HCT116 (cell line): ENCODE results near the gene MAPK1IP1L. TPM values are rescaled to one million over a fixed set of nuclear protein-coding genes. Genes with fewer than 3 reads are reported as not detected.

Experiments
- ATAC-seq: fragments of 200-7000 bp; cut with Tn5 transposase; 2 replicates; pipeline ENCODE4 v1.9.1; 2020; ENCODE audit warnings: mild to moderate bottlenecking, moderate library complexity
- BruUV-seq: library from RNA; stranded (reverse); fragments of 400-500 nt; replicated peaks from 2 replicates; lab custom pipeline; 2021; lab: Mats Ljungman, UMichigan
- CTCF ChIA-PET: fragments of 300-600 bp; sonication (Branson Sonifier 250); formaldehyde crosslinking; loops from one replicate; lab custom pipeline; 2021; ENCODE audit warnings: antibody characterized with exemption; lab: Charles Lee
- POLR2A ChIA-PET: fragments of 300-600, 350-600 bp; sonication (Branson Sonifier 250); formaldehyde crosslinking; loops from one replicate; lab custom pipeline; 2021; ENCODE audit warnings: antibody characterized with exemption; lab: Charles Lee
- RAD21 ChIA-PET, 2 experiments: fragments of 300-600 bp; sonication (Branson Sonifier 250); formaldehyde crosslinking; loops; one replicate each; lab custom pipeline; 2023; ENCODE audit warnings: low total read pairs in 2 of 2; ENCODE audit not compliant: uncharacterized antibody in 2 of 2, unreplicated experiment in 2 of 2, low non-redundant PET in 1 of 2; lab: Charles Lee
- DNase-seq: peaks from one replicate; pipeline ENCODE4 v3.0.0-alpha.2; 2010; ENCODE audit warnings: low read depth, low spot score
- H2AFZ ChIP-seq: fragments of 200-600 bp; shearing (Covaris generic), sonication (generic); 2 replicates; pipeline ENCODE4 v1.6.1; 2017; ENCODE audit warnings: low read depth, mixed run types, mixed read lengths, antibody characterized with exemption, low read length; ENCODE audit not compliant: poor library complexity, severe bottlenecking
- H3K27ac ChIP-seq: 2 replicates; pipeline ENCODE4 v1.5.1; 2012; ENCODE audit warnings: low read depth, low read length
- H3K27me3 ChIP-seq: fragments of 200-600 bp; sonication (generic); 2 replicates; pipeline ENCODE4 v1.6.1; 2016; ENCODE audit warnings: mixed run types, low read length, mixed read lengths; ENCODE audit not compliant: insufficient read depth
- H3K36me3 ChIP-seq, 2 experiments: fragments of 200-500 bp in 1 of 2; fragments of 200-600 bp in 1 of 2; sonication (Bioruptor generic) in 1 of 2; sonication (generic) in 1 of 2; 2 replicates each; pipeline versions ENCODE4 v1.5.1 to v1.6.1; 2014 to 2016; ENCODE audit warnings: low read length in 2 of 2, inconsistent platforms in 1 of 2, mixed read lengths in 1 of 2, mixed run types in 1 of 2; ENCODE audit not compliant: insufficient read depth in 2 of 2, control insufficient read depth in 1 of 2
- H3K4me1 ChIP-seq, 2 experiments: fragments of 200-600 bp in 1 of 2; sonication (generic) in 1 of 2; 2 replicates each; pipeline versions ENCODE4 v1.5.1 to v1.6.1; 2012 to 2017; ENCODE audit warnings: low read length in 2 of 2, inconsistent platforms in 1 of 2, mild to moderate bottlenecking in 1 of 2, mixed read lengths in 1 of 2, mixed run types in 1 of 2, moderate library complexity in 1 of 2; ENCODE audit not compliant: insufficient read depth in 2 of 2, control insufficient read depth in 1 of 2
- H3K4me2 ChIP-seq: fragments of 200-600 bp; sonication (generic); 2 replicates; pipeline ENCODE4 v1.6.1; 2017; ENCODE audit warnings: mixed run types, low read length, mixed read lengths
- H3K4me3 ChIP-seq, 2 experiments: fragments of 200-600 bp in 1 of 2; sonication (generic) in 1 of 2; replicated peaks in 1 of 2; 2 replicates each; pipeline ENCODE4 v1.5.1; 2011 to 2016; ENCODE audit warnings: low read length in 2 of 2, control low read depth in 1 of 2, low read depth in 1 of 2, mild to moderate bottlenecking in 1 of 2, mixed read lengths in 1 of 2, mixed run types in 1 of 2
- H3K79me2 ChIP-seq: fragments of 200-600 bp; sonication (generic); 2 replicates; pipeline ENCODE4 v1.6.1; 2017; ENCODE audit warnings: mild to moderate bottlenecking, mixed run types, low read length, moderate library complexity, mixed read lengths; ENCODE audit not compliant: insufficient read depth
- H3K9ac ChIP-seq: fragments of 200-600 bp; sonication (generic); 2 replicates; pipeline ENCODE4 v1.6.1; 2016; ENCODE audit warnings: low read length, mixed read lengths
- H3K9me2 ChIP-seq: fragments of 200-600 bp; sonication (generic), shearing (Covaris generic); 2 replicates; pipeline ENCODE4 v1.6.1; 2017; ENCODE audit warnings: mixed run types, mild to moderate bottlenecking, moderate library complexity; ENCODE audit not compliant: insufficient read depth
- H3K9me3 ChIP-seq, 2 experiments: fragments of 200-500 bp in 1 of 2; fragments of 200-600 bp in 1 of 2; sonication (Bioruptor generic) in 1 of 2; sonication (generic) in 1 of 2; 2 replicates each; pipeline ENCODE4 v1.6.1; 2014 to 2017; ENCODE audit warnings: low read length in 2 of 2, mixed read lengths in 2 of 2, inconsistent platforms in 1 of 2, low read depth in 1 of 2, mild to moderate bottlenecking in 1 of 2, mixed run types in 1 of 2, moderate library complexity in 1 of 2; ENCODE audit not compliant: control insufficient read depth in 1 of 2, insufficient read depth in 1 of 2
- H4K20me1 ChIP-seq: fragments of 200-600 bp; sonication (generic), shearing (Covaris generic); 2 replicates; pipeline ENCODE4 v1.6.1; 2017; ENCODE audit warnings: mixed run types, mild to moderate bottlenecking, moderate library complexity; ENCODE audit not compliant: insufficient read depth
- CEBPB ChIP-seq: IDR thresholded peaks from 2 replicates; pipeline ENCODE4 v1.6.1; 2012; ENCODE audit warnings: low read depth
- EGR1 ChIP-seq: IDR thresholded peaks from 2 replicates; pipeline ENCODE4 v1.6.1; 2012; ENCODE audit warnings: low read depth
- EZH2 ChIP-seq: fragments of 200-600 bp; sonication (generic); IDR thresholded peaks from 2 replicates; pipeline ENCODE4 v1.6.1; 2017; ENCODE audit warnings: antibody characterized with exemption, mixed run types
- EZH2phosphoT487 ChIP-seq: fragments of 200-600 bp; IDR thresholded peaks from 2 replicates; pipeline ENCODE4 v1.6.1; 2018; ENCODE audit warnings: antibody characterized with exemption, borderline replicate concordance
- FOSL1 ChIP-seq: IDR thresholded peaks from 2 replicates; pipeline ENCODE4 v1.6.1; 2012; ENCODE audit warnings: low read depth
- JUND ChIP-seq: IDR thresholded peaks from 2 replicates; pipeline ENCODE4 v1.6.1; 2012
- POLR2A ChIP-seq: IDR thresholded peaks from 2 replicates; pipeline ENCODE4 v1.7.0; 2011; ENCODE audit warnings: borderline replicate concordance; ENCODE audit not compliant: insufficient read depth, insufficient read length; ENCODE audit errors: extremely low read depth
- SIN3A ChIP-seq: IDR thresholded peaks from 2 replicates; pipeline ENCODE4 v1.6.1; 2012; ENCODE audit warnings: low read depth
- SRF ChIP-seq: IDR thresholded peaks from 2 replicates; pipeline ENCODE4 v1.6.1; 2012; ENCODE audit warnings: low read depth
- TCF7L2 ChIP-seq: IDR thresholded peaks from 2 replicates; pipeline ENCODE4 v1.7.0; 2011; ENCODE audit warnings: borderline replicate concordance, inconsistent platforms; ENCODE audit not compliant: insufficient read depth, insufficient read length; ENCODE audit errors: extremely low read depth
- ZFX ChIP-seq: fragments of 450-650 bp; IDR thresholded peaks from 2 replicates; pipeline ENCODE4 v1.6.1; 2017
- intact Hi-C: fragments of 100-400 bp; cut with micrococcal nuclease; formaldehyde crosslinking; loops from 2 replicates; pipeline ENCODE4 v1.10.0; 2022
- total RNA-seq: library from RNA; stranded (reverse); gene quantifications from one replicate; pipeline ENCODE4 v1.2.1, GENCODE V29; 2021; ENCODE audit not compliant: unreplicated experiment
- TF ChIP-seq, protein P1 (sequence below): IDR thresholded peaks from 2 replicates; pipeline ENCODE4 v1.6.1; 2011; ENCODE audit warnings: mild to moderate bottlenecking, low read length, moderate library complexity; ENCODE audit not compliant: insufficient replicate concordance; ENCODE audit errors: extremely low read depth
- TF ChIP-seq, protein P2 (sequence below): IDR thresholded peaks from 2 replicates; pipeline ENCODE4 v1.6.1; 2012
- TF ChIP-seq, protein P3 (sequence below): IDR thresholded peaks from 2 replicates; pipeline ENCODE4 v1.6.1; 2012; ENCODE audit warnings: low read depth
- TF ChIP-seq, protein P4 (sequence below), 3 experiments: fragments of 200-600 bp in 1 of 3; sonication (generic) in 1 of 3; IDR thresholded peaks in 2 of 3; conservative IDR thresholded peaks in 1 of 3; 2 replicates each; pipeline ENCODE4 v1.5.1; 2012 to 2017; ENCODE audit warnings: low read depth in 2 of 3, low read length in 2 of 3, antibody characterized with exemption in 1 of 3, borderline replicate concordance in 1 of 3, control low read depth in 1 of 3, mild to moderate bottlenecking in 1 of 3, mixed read lengths in 1 of 3, mixed run types in 1 of 3, moderate library complexity in 1 of 3; ENCODE audit not compliant: insufficient read depth in 1 of 3
- TF ChIP-seq, protein P5 (sequence below): IDR thresholded peaks from 2 replicates; pipeline ENCODE4 v1.6.1; 2012

MAPK1IP1L gene
- total RNA-seq, 1 experiment from 2014 or later, result 101 TPM

DNA sequence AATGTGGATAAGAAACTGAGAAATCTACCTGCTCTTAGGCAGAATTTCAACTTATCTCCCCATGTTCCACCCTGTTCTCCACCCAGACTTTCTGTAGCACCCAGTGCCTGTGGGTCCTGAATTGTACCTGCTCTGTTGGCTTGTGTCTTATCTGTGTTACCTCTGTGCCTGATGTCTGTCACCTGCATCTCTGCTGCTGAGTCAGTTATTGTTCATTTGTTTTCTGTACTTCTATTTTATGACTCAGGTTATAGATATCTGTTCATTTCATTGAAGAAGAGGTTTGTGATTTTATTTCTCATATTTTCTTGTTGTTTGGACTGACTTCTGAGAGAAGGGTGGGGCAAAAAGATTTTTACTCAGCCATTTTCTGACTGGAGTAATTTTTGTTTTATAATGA, 12.7 kb upstream of the MAPK1IP1L start:
- H3K9me2 ChIP-seq, result no peaks in the 10 kb centered on the region
- H3K9me3 ChIP-seq, result no peaks in the 10 kb centered on the region
- no peak overlapping the region for H3K4me2 ChIP-seq
- H4K20me1 ChIP-seq, result no peaks in the 10 kb centered on the region
- ChIA-PET CTCF (no interaction called here), RAD21 (no interaction called here), POLR2A (no interaction called here)
- no peak overlapping the region for H3K27ac ChIP-seq
- DNase-seq (no peak), ATAC-seq (no peak)
- no peak overlapping the region for H3K4me3 ChIP-seq
- H3K36me3 ChIP-seq, result peaks cover 10 to 13% of the 10 kb centered on the region in 2 experiments; a peak in 3 of 4 replicates
- H2AFZ ChIP-seq, result no peak overlapping the region
- H3K27me3 ChIP-seq, result no peaks in the 10 kb centered on the region
- H3K4me1 ChIP-seq, result peaks cover 0 to 8% of the 10 kb centered on the region in 2 experiments; a peak in 1 of 4 replicates
- H3K9ac ChIP-seq, result no peak overlapping the region
- TF ChIP-seq JUND, result no peak
- TF ChIP-seq FOSL1, result no peak
- TF ChIP-seq, protein P1, sequence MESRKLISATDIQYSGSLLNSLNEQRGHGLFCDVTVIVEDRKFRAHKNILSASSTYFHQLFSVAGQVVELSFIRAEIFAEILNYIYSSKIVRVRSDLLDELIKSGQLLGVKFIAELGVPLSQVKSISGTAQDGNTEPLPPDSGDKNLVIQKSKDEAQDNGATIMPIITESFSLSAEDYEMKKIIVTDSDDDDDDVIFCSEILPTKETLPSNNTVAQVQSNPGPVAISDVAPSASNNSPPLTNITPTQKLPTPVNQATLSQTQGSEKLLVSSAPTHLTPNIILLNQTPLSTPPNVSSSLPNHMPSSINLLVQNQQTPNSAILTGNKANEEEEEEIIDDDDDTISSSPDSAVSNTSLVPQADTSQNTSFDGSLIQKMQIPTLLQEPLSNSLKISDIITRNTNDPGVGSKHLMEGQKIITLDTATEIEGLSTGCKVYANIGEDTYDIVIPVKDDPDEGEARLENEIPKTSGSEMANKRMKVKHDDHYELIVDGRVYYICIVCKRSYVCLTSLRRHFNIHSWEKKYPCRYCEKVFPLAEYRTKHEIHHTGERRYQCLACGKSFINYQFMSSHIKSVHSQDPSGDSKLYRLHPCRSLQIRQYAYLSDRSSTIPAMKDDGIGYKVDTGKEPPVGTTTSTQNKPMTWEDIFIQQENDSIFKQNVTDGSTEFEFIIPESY, result no peak
- TF ChIP-seq, protein P2, sequence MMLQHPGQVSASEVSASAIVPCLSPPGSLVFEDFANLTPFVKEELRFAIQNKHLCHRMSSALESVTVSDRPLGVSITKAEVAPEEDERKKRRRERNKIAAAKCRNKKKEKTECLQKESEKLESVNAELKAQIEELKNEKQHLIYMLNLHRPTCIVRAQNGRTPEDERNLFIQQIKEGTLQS, result no peak
- TF ChIP-seq EZH2, result no peak
- no peak for TF ChIP-seq SIN3A
- TF ChIP-seq CEBPB, result no peak
- no peak for TF ChIP-seq EGR1
- TF ChIP-seq EZH2phosphoT487, result no peak
- TF ChIP-seq SRF, result no peak
- no peak for TF ChIP-seq TCF7L2
- TF ChIP-seq, protein P3, sequence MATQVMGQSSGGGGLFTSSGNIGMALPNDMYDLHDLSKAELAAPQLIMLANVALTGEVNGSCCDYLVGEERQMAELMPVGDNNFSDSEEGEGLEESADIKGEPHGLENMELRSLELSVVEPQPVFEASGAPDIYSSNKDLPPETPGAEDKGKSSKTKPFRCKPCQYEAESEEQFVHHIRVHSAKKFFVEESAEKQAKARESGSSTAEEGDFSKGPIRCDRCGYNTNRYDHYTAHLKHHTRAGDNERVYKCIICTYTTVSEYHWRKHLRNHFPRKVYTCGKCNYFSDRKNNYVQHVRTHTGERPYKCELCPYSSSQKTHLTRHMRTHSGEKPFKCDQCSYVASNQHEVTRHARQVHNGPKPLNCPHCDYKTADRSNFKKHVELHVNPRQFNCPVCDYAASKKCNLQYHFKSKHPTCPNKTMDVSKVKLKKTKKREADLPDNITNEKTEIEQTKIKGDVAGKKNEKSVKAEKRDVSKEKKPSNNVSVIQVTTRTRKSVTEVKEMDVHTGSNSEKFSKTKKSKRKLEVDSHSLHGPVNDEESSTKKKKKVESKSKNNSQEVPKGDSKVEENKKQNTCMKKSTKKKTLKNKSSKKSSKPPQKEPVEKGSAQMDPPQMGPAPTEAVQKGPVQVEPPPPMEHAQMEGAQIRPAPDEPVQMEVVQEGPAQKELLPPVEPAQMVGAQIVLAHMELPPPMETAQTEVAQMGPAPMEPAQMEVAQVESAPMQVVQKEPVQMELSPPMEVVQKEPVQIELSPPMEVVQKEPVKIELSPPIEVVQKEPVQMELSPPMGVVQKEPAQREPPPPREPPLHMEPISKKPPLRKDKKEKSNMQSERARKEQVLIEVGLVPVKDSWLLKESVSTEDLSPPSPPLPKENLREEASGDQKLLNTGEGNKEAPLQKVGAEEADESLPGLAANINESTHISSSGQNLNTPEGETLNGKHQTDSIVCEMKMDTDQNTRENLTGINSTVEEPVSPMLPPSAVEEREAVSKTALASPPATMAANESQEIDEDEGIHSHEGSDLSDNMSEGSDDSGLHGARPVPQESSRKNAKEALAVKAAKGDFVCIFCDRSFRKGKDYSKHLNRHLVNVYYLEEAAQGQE, result no peak
- TF ChIP-seq ZFX, result no peak
- TF ChIP-seq, protein P4, sequence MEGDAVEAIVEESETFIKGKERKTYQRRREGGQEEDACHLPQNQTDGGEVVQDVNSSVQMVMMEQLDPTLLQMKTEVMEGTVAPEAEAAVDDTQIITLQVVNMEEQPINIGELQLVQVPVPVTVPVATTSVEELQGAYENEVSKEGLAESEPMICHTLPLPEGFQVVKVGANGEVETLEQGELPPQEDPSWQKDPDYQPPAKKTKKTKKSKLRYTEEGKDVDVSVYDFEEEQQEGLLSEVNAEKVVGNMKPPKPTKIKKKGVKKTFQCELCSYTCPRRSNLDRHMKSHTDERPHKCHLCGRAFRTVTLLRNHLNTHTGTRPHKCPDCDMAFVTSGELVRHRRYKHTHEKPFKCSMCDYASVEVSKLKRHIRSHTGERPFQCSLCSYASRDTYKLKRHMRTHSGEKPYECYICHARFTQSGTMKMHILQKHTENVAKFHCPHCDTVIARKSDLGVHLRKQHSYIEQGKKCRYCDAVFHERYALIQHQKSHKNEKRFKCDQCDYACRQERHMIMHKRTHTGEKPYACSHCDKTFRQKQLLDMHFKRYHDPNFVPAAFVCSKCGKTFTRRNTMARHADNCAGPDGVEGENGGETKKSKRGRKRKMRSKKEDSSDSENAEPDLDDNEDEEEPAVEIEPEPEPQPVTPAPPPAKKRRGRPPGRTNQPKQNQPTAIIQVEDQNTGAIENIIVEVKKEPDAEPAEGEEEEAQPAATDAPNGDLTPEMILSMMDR (IDR thresholded peaks at IDR 0.05 in 2 of 3, conservative IDR thresholded peaks at IDR 0.05 in 1 of 3; ENCODE audit: borderline replicate concordance in 1 of 3, insufficient read depth in 1 of 3, low read depth in 2 of 3, low read length in 2 of 3), result no peak
- TF ChIP-seq POLR2A, result no peak
- TF ChIP-seq, protein P5, sequence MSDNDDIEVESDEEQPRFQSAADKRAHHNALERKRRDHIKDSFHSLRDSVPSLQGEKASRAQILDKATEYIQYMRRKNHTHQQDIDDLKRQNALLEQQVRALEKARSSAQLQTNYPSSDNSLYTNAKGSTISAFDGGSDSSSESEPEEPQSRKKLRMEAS, result no peak
- H3K79me2 ChIP-seq, result peaks cover 70% of the 10 kb centered on the region
- no TSS peak for BruUV-seq
- intact Hi-C loops, result no loop called here
